ENCODE data around the gene RMI2. TPM values are rescaled to one million over a fixed set of nuclear protein-coding genes. Genes with fewer than 3 reads are reported as not detected.

Gene RMI2
- total and polyA plus RNA-seq, 2 of the 8 experiments (the other 6 are each of a cell fraction or from before 2014, with no cell fraction given), result 58.2 to 96.0 TPM

DNA sequence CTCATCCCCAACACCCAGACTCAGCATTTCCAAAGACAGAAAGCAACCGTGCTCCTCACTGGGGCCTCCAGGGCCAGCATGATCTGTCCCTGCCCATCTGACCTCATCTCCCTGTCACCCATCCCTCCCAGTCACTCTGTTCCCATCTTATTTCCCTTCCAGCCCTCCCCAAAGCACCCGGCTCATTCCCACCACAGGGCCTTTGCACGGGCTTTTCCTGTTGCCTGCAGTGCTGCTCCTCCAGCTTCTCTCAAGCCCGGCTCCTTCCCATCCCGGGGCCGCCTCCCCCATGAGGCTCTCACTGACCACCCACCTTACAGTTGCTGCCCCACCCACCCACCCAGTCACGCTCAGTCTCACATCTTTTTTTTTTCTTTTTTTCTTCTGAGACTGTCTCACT is 54.8 kb downstream of the RMI2 start:
- H3K27ac ChIP-seq (ENCODE audit: low read depth, low read length), result no peak overlapping the region
- WGBS, 2 experiments (ENCODE audit: extremely low coverage in 1 of 2, insufficient coverage in 1 of 2, insufficient read length in 1 of 2, insufficient replicate concordance in 2 of 2, low coverage in 1 of 2, low lambda C conversion rate in 2 of 2, missing lambda C conversion rate in 1 of 2), result 90% methylated on average over 6 of the region's 7 CpGs; no CpG with 5 or more reads in 1 of the 2 experiments
- no peaks in the 10 kb centered on the region for H3K9me3 ChIP-seq (ENCODE audit: insufficient read depth in 2 of 2, low read depth in 1 of 2, low read length in 1 of 2)
- no peak overlapping the region for H4K8ac ChIP-seq (ENCODE audit: extremely low read depth, insufficient read depth, low read length)
- H3K56ac ChIP-seq (replicated peaks; ENCODE audit: insufficient read length, low read depth, low read length), result no peak overlapping the region
- H3K79me1 ChIP-seq (ENCODE audit: low read depth, low read length), result no peaks in the 10 kb centered on the region
- no peak overlapping the region for H2BK120ac ChIP-seq (replicated peaks; ENCODE audit: low read depth, low read length)
- H3K4me2 ChIP-seq (ENCODE audit: insufficient read depth in 1 of 2, low read depth in 2 of 2, low read length in 2 of 2), result no peak overlapping the region
- H2BK20ac ChIP-seq (ENCODE audit: low read length), result no peak overlapping the region
- no peaks in the 10 kb centered on the region for H3K27me3 ChIP-seq (replicated peaks in 1 of 4; ENCODE audit: control insufficient read depth in 3 of 4, extremely low read depth in 1 of 4, insufficient read depth in 3 of 4, low read length in 3 of 4)
- DNase-seq (ENCODE audit: low read depth in 1 of 2, low spot score in 2 of 2) (no peak), FAIRE-seq (no peak)
- no peak overlapping the region for H3K23ac ChIP-seq (ENCODE audit: insufficient read length)
- no peaks in the 10 kb centered on the region for H3K23me2 ChIP-seq (ENCODE audit: low read depth, low read length)
- no peak overlapping the region for H3K18ac ChIP-seq (ENCODE audit: extremely low read depth, low read length)
- H3K79me2 ChIP-seq (ENCODE audit: control insufficient read depth in 1 of 2, insufficient read depth in 2 of 2, low read length in 2 of 2), result no peaks in the 10 kb centered on the region
- CTCF ChIA-PET (ENCODE audit: partially characterized antibody), result interaction anchor here (0.5 to 18.3 kb wide), 11 partner anchors 7 to 726 kb away, joined by 3 to 266 read pairs (median 4); no protein-coding TSS in a partner anchor
- H4K5ac ChIP-seq (ENCODE audit: insufficient read length, low read depth, low read length), result no peak overlapping the region
- no peak overlapping the region for H2AK5ac ChIP-seq (ENCODE audit: low read depth, low read length)
- no peak overlapping the region for H3K9ac ChIP-seq (replicated peaks in 1 of 4; ENCODE audit: extremely low read depth in 1 of 4, low read depth in 3 of 4, low read length in 3 of 4)
- POLR2A ChIA-PET (ENCODE audit: partially characterized antibody), result interaction anchor here (0.8 to 1.3 kb wide), 3 partner anchors 9 to 392 kb away, joined by 3 to 5 read pairs (median 3); no protein-coding TSS in a partner anchor
- peaks cover 0 to 5% (median 2%) of the 10 kb centered on the region in 4 experiments; a peak in 3 of 7 replicates for H3K4me1 ChIP-seq (replicated peaks in 1 of 4; ENCODE audit: control insufficient read depth in 3 of 4, insufficient read depth in 4 of 4, low read length in 3 of 4)
- H3K4me3 ChIP-seq (ENCODE audit: extremely low read depth in 1 of 4, insufficient read depth in 2 of 4, low read depth in 3 of 4, low read length in 4 of 4), result no peak overlapping the region
- no peak overlapping the region for H3K4ac ChIP-seq (replicated peaks; ENCODE audit: insufficient read length, low read depth, low read length)
- H2BK15ac ChIP-seq (ENCODE audit: low read length), result no peak overlapping the region
- no peak overlapping the region for H2BK5ac ChIP-seq (ENCODE audit: low read depth, low read length)
- H4K91ac ChIP-seq (replicated peaks; ENCODE audit: insufficient read length, low read length), result no peak overlapping the region
- TF ChIP-seq SIRT6 (IDR thresholded peaks at IDR 0.05; ENCODE audit: low read length), result no peak
- TF ChIP-seq KDM1A (IDR thresholded peaks at IDR 0.05; ENCODE audit: borderline replicate concordance, low read length), result peak; percentile 28; the same call in 1 of the 2 replicates
- TF ChIP-seq EGR1 (IDR thresholded peaks at IDR 0.05; ENCODE audit: borderline replicate concordance, low read depth, low read length), result no peak
- TF ChIP-seq SRF (IDR thresholded peaks at IDR 0.05; ENCODE audit: low read depth, low read length), result no peak
- TF ChIP-seq PHF8 (conservative IDR thresholded peaks at IDR 0.05; ENCODE audit: low read depth, low read length), result no peak
- TF ChIP-seq TAF1 (IDR thresholded peaks at IDR 0.05; ENCODE audit: low read depth, low read length), result no peak
- H3K36me3 ChIP-seq (ENCODE audit: control insufficient read depth in 2 of 4, insufficient read depth in 4 of 4, low read length in 3 of 4), result no peaks in the 10 kb centered on the region
- no peak overlapping the region for H2BK12ac ChIP-seq (ENCODE audit: low read depth, low read length)
- no peak overlapping the region for H2AFZ ChIP-seq (ENCODE audit: low read length)
- H3K14ac ChIP-seq (ENCODE audit: insufficient read length), result no peak overlapping the region
- peaks cover 0 to 3% of the 10 kb centered on the region in 2 experiments for H4K20me1 ChIP-seq (replicated peaks in 1 of 2; ENCODE audit: control insufficient read depth in 1 of 2, insufficient read depth in 2 of 2, low read length in 2 of 2)
